Psoas muscle (tissue), 8 donors: Measurements from ENCODE around the gene SCAPER. TPM values are rescaled to one million over a fixed set of nuclear protein-coding genes. Genes with fewer than 3 reads are reported as not detected.

Experiments
- ATAC-seq, 4 donors: fragments of 200-7000 bp; cut with Tn5 transposase; one replicate each; pipeline ENCODE4 v1.9.1; 2020; ENCODE audit warnings: moderate library complexity in 3 of 4, mild to moderate bottlenecking in 2 of 4
- DNase-seq, 2 donors: peaks; one replicate each; pipeline ENCODE4 v3.0.0-alpha.2; 2020
- H3K27ac ChIP-seq: fragments of 200-600 bp; one replicate; pipeline ENCODE4 v1.8.0; 2022
- H3K27me3 ChIP-seq, 3 donors: fragments of 200-600 bp in 1 of 3; one replicate each; pipeline versions ENCODE4 v1.6.1 to v1.8.0; 2013 to 2022; ENCODE audit warnings: low read length in 2 of 3, mild to moderate bottlenecking in 2 of 3, moderate library complexity in 1 of 3; ENCODE audit not compliant: insufficient read depth in 3 of 3
- H3K36me3 ChIP-seq, 2 donors: fragments of 200-600 bp in 1 of 2; one replicate each; pipeline versions ENCODE4 v1.6.1 to v1.8.0; 2013 to 2022; ENCODE audit warnings: low read depth in 1 of 2, mild to moderate bottlenecking in 1 of 2, moderate library complexity in 1 of 2; ENCODE audit not compliant: insufficient read depth in 1 of 2
- H3K4me1 ChIP-seq: fragments of 200-600 bp; one replicate; pipeline ENCODE4 v1.8.0; 2022
- H3K4me3 ChIP-seq: fragments of 200-600 bp; one replicate; pipeline ENCODE4 v1.8.0; 2022; ENCODE audit warnings: mild to moderate bottlenecking
- H3K9me3 ChIP-seq: fragments of 200-600 bp; one replicate; pipeline ENCODE4 v1.8.0; 2022
- CTCF ChIP-seq: fragments of 200-600 bp; IDR thresholded peaks from one replicate; pipeline ENCODE4 v1.8.0; 2022; ENCODE audit warnings: antibody characterized with exemption
- WGBS, 3 donors: extraction: QIAGEN DNeasy Blood & Tissue Kit; methylation state at CpG; one replicate each; pipeline versions ENCODE4 v1.1.6 to v1.1.7; 2013; 5-methylcytosine and 5-hydroxymethylcytosine counted together
- intact Hi-C, 2 donors: fragments of 100-400 bp; cut with DNase I; formaldehyde crosslinking; loops; one replicate each; pipeline versions ENCODE4 v1.11.0 to v1.14.2; 2022
- polyA plus RNA-seq, 3 donors: library from polyadenylated mRNA; stranded (reverse); fragments of 200-250 nt; gene quantifications; one replicate each; pipeline ENCODE4 v1.2.3, GENCODE V29; 2013
- total RNA-seq, 4 donors: library from RNA; stranded (reverse); fragmentation: NEBNext Ultra II Directional in 2 of 4; extraction: Animal tissue kit (Norgen Biotek cat#: 25700) in 2 of 4; gene quantifications; one replicate each; pipeline versions ENCODE4 v1.2.1 to v1.2.4, GENCODE V29; 2021 to 2023
- donor health status: healthy with polysubstance abuse.
- donor health status: DM: no; HTN: no; CAD: no; lungs with moderate emphysema.
- donor health status: Bipolar disorder and iron deficiency.
- donor health status: healthy.
- donor health status: DM: yes; HTN: yes; CAD: no.
- donor health status: DM: no; HTN: no; CAD: no.
- donor health status: DM: no; HTN: no; CAD: no.
- donor health status: DM: yes; HTN: yes; CAD: no.

Gene SCAPER
- total and polyA plus RNA-seq, 7 donors: 4.1 to 28.7 (median 20.0) TPM

- Histone ChIP-seq H3K27me3 (peaks cover 0 to 100% (median 69%) of the 10 kb centered on the region in 3 donors), H3K36me3 (no peaks in the 10 kb centered on the region), H3K4me1 (peaks cover 60% of the 10 kb centered on the region), H3K9me3 (no peaks in the 10 kb centered on the region), H3K4me3 (peak overlapping the region; percentile 61), H3K27ac (no peak overlapping the region)
- DNase-seq: no peak
- TF ChIP-seq CTCF: no peak
- ATAC-seq: peak in 1 of 4 donors; percentile 11
- intact Hi-C loops: no loop called here
- WGBS, 3 donors: 14 to 25% (median 21%) methylated on average over 46 to 48 of the region's 48 CpGs
Measured at GRCh38 chr15:76339305-76340197, 565.6 kb downstream of the SCAPER start.

DNA sequence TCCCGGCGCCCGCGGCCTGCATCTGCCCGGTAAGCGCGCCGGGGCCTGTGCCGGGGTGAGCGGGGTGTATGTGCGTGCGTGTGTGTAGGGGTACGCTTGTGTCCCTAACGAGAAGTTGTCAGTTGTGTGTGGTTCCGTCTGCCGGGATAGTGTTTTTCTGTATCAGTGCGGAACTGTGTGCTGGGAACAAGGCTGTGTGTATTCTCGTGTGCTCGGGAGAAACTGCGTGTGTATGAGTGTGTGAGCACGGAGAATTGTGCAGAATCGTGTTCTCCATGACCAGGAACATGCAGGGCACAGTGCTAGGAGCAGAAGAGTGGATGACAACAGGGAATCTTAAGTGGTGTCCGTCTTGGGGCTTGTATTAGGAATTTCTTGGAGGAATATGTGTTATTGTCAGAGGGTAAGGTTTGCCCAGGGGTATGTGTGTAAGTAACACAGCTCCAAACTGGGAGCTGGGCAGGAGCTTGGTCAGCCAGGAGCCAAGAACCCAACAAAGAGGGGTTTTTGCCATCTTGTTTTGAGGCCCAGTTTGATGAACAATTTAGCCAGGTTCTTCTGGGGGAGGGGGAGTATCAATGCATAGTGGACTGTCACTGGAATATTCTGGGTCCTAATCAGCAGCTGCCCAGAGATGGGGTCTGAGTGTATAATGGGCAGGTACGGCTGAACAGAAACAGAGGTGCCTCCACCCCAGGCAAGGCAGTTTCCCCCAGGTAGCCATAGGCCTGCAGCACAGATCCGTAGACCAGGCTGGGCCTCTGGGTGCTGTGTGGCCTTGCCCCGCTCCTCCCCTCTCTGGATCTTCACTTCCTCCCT, 566.4 kb downstream of the SCAPER start:
- DNase-seq (no peak), ATAC-seq (no peak)
- peaks cover 60% of the 10 kb centered on the region for H3K4me1 ChIP-seq
- 49 to 54% (median 50%) methylated on average over 22 to 26 of the region's 26 CpGs for WGBS, 3 donors
- no peak for TF ChIP-seq CTCF
- no peak overlapping the region for H3K27ac ChIP-seq
- H3K36me3 ChIP-seq: no peaks in the 10 kb centered on the region
- H3K9me3 ChIP-seq: no peaks in the 10 kb centered on the region
- peaks cover 0 to 100% (median 75%) of the 10 kb centered on the region in 3 donors for H3K27me3 ChIP-seq
- intact Hi-C loops: no loop called here
- H3K4me3 ChIP-seq: peak overlapping the region; percentile 39

DNA sequence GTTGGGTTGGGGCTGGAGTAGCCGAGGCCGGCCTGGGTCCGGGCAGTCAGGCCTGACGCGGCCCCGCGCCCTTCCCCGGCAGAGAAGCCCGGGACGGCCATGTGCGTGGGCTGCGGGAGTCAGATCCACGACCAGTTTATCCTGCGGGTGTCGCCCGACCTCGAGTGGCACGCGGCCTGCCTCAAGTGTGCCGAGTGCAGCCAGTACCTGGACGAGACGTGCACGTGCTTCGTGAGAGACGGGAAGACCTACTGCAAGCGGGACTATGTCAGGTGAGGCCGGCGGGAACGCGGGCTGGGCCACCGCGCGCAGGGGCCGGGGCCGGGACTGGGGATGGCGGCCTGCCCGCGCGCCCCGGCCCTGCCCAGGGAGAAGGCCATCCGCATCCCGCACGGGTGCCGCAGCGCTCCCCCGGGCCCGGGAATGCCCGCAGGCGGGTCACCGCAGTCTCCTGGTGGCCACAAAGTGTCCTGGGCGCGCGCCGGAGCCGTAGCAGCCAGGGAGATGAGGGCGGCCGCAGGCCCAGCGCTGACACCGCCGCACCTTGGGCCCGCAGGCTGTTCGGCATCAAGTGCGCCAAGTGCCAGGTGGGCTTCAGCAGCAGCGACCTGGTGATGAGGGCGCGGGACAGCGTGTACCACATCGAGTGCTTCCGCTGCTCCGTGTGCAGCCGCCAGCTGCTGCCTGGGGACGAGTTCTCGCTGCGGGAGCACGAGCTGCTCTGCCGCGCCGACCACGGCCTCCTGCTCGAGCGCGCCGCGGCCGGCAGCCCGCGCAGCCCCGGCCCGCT, 567.2 kb downstream of the SCAPER start:
- Histone ChIP-seq H3K9me3 (no peaks in the 10 kb centered on the region), H3K27me3 (peaks cover 0 to 98% (median 71%) of the 10 kb centered on the region in 3 donors), H3K27ac (no peak overlapping the region), H3K36me3 (no peaks in the 10 kb centered on the region), H3K4me1 (peaks cover 57% of the 10 kb centered on the region), H3K4me3 (peak overlapping the region; percentile 39)
- DNase-seq (no peak), ATAC-seq (no peak)
- intact Hi-C loops: no loop called here
- 8 to 9% (median 9%) methylated on average over 60 to 89 of the region's 89 CpGs for WGBS, 3 donors
- TF ChIP-seq CTCF: no peak

GRCh38 chr15:76337059-76337695, 568.0 kb downstream of the SCAPER start:
- H3K4me1 ChIP-seq: peaks cover 52% of the 10 kb centered on the region
- no peak for TF ChIP-seq CTCF
- no peaks in the 10 kb centered on the region for H3K36me3 ChIP-seq
- DNase-seq (no peak), ATAC-seq (no peak)
- 9 to 17% (median 11%) methylated on average over 25 of the region's 25 CpGs for WGBS, 3 donors
- H3K9me3 ChIP-seq: no peaks in the 10 kb centered on the region
- H3K27me3 ChIP-seq: peaks cover 0 to 91% (median 65%) of the 10 kb centered on the region in 3 donors
- peak overlapping the region; percentile 39 for H3K4me3 ChIP-seq
- H3K27ac ChIP-seq: no peak overlapping the region
- intact Hi-C loops: no loop called here
